ENCODE results near the gene KCNF1.

DNA sequence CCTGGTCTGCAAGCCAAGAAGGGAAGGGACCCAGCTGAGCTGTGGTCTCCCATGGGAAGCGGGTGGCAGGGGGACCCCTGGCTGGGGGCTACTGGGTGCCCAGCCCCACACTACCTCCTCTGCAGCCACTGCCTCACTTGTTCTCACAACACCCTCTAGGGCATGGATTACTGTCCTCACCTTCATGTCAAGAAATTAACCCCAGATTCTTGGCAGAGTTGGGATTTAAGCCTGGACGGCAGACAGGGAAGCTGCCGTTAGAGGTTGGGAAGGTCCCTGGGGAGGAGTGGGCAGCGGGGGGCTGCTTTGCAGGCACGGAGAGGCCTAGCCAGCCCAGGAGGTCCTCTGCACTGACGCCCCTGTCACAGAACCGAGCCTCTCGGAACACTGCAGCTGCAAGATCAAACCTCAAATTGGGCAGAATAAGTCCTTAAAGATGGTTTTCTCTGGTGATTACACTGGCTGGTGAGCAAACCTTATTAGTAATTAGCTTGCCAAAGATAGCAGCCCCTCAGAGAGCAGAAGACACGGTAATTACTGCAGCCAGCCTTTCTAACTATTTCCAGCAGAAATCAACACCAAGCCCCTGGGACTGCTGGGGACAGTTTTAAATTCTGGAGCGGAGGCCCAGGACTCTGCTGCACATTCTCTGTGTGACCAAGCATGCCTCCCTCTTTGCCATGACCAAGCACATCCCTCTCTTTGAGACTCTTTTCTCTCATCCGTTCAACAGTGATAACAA lies 35.9 kb downstream of the KCNF1 start:
- no peak for TF ChIP-seq POLR2A (IDR thresholded peaks at IDR 0.05; ENCODE audit: borderline replicate concordance, extremely low read depth, insufficient read depth, insufficient read length)
- no peak for TF ChIP-seq ZFX (IDR thresholded peaks at IDR 0.05)
- TF ChIP-seq, protein P1, sequence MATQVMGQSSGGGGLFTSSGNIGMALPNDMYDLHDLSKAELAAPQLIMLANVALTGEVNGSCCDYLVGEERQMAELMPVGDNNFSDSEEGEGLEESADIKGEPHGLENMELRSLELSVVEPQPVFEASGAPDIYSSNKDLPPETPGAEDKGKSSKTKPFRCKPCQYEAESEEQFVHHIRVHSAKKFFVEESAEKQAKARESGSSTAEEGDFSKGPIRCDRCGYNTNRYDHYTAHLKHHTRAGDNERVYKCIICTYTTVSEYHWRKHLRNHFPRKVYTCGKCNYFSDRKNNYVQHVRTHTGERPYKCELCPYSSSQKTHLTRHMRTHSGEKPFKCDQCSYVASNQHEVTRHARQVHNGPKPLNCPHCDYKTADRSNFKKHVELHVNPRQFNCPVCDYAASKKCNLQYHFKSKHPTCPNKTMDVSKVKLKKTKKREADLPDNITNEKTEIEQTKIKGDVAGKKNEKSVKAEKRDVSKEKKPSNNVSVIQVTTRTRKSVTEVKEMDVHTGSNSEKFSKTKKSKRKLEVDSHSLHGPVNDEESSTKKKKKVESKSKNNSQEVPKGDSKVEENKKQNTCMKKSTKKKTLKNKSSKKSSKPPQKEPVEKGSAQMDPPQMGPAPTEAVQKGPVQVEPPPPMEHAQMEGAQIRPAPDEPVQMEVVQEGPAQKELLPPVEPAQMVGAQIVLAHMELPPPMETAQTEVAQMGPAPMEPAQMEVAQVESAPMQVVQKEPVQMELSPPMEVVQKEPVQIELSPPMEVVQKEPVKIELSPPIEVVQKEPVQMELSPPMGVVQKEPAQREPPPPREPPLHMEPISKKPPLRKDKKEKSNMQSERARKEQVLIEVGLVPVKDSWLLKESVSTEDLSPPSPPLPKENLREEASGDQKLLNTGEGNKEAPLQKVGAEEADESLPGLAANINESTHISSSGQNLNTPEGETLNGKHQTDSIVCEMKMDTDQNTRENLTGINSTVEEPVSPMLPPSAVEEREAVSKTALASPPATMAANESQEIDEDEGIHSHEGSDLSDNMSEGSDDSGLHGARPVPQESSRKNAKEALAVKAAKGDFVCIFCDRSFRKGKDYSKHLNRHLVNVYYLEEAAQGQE (IDR thresholded peaks at IDR 0.05; ENCODE audit: low read depth): no peak
- no peak for TF ChIP-seq ZNF274 (IDR thresholded peaks at IDR 0.05; ENCODE audit: low read depth, low read length)
- TF ChIP-seq JUND (IDR thresholded peaks at IDR 0.05): no peak
- TF ChIP-seq, protein P2, sequence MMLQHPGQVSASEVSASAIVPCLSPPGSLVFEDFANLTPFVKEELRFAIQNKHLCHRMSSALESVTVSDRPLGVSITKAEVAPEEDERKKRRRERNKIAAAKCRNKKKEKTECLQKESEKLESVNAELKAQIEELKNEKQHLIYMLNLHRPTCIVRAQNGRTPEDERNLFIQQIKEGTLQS (IDR thresholded peaks at IDR 0.05): no peak
- TF ChIP-seq EZH2 (IDR thresholded peaks at IDR 0.05): no peak

Data from HCT116 (cell line).